SKM-1 treated with dmso at 0.1 percent for 144 hours (cell line): ENCODE results near the gene ANKRD13B.
A peak's percentile ranks its signal among the peaks of the same experiment; 100 is the strongest.

Experiments
- DNase-seq: peaks from one replicate; lab custom pipeline; 2025; ENCODE audit not compliant: unreplicated experiment; lab: John Stamatoyannopoulos, UW

ANKRD13B gene

GRCh38 chr17:29581583-29582253 lies 11.2 kb upstream of the ANKRD13B start:
- no peak for DNase-seq

- no peak for DNase-seq
Observed at GRCh38 chr17:29582254-29582765, 10.6 kb upstream of the ANKRD13B start.

GRCh38 chr17:29582772-29583171 lies 10.2 kb upstream of the ANKRD13B start:
- no peak for DNase-seq

- DNase-seq, result no peak
Observed at GRCh38 chr17:29583324-29584248, 9.3 kb upstream of the ANKRD13B start.

GRCh38 chr17:29584452-29585079 lies 8.4 kb upstream of the ANKRD13B start:
- no peak for DNase-seq

- DNase-seq, result no peak
Observed at GRCh38 chr17:29585080-29585751, 7.7 kb upstream of the ANKRD13B start.

- DNase-seq, result no peak
Observed at GRCh38 chr17:29586676-29587469, 6.1 kb upstream of the ANKRD13B start.

- no peak for DNase-seq
Observed at GRCh38 chr17:29587591-29587990, 5.3 kb upstream of the ANKRD13B start.

- DNase-seq, result no peak
Observed at GRCh38 chr17:29588017-29588561, 4.8 kb upstream of the ANKRD13B start.

- no peak for DNase-seq
Observed at GRCh38 chr17:29588562-29589411, 4.1 kb upstream of the ANKRD13B start.

- peak; percentile 80 for DNase-seq
Observed at GRCh38 chr17:29589524-29590410, 3.2 kb upstream of the ANKRD13B start, which contains the start of gene GIT1. Gene GIT1 (minus strand): TSS chr17:29589648. CDS start chr17:29589378, 270 bp downstream.

GRCh38 chr17:29590411-29591145 lies 2.4 kb upstream of the ANKRD13B start:
- no peak for DNase-seq

GRCh38 chr17:29591146-29591736 lies 1.7 kb upstream of the ANKRD13B start:
- DNase-seq, result no peak

- DNase-seq, result peak; percentile 69
Observed at GRCh38 chr17:29591737-29592608, 959 bp upstream of the ANKRD13B start.

GRCh38 chr17:29593591-29594518 lies 923 bp downstream of the ANKRD13B start:
- DNase-seq, result no peak
